ENCODE measurements around the gene AMIGO2.
"Not testable (repeated sequence)": the region's sequence is repeated elsewhere in the genome, so short reads cannot be mapped to it uniquely, and the experiment has no call there.

The AMIGO2 gene

GRCh38 chr12:47068539-47068938 is 11.2 kb downstream of the AMIGO2 start:
- no peak for TF ChIP-seq CTCF (conservative IDR thresholded peaks at IDR 0.05; ENCODE audit: control insufficient read depth, insufficient read depth, low read depth, low read length)
- DNase-seq (ENCODE audit: low read depth) = peak; percentile 84
- H3K4me3 ChIP-seq (ENCODE audit: control insufficient read depth, low read depth, low read length) = no peak overlapping the region

- TF ChIP-seq CTCF (conservative IDR thresholded peaks at IDR 0.05; ENCODE audit: control insufficient read depth, insufficient read depth, low read depth, low read length) = no peak
- no peak overlapping the region for H3K4me3 ChIP-seq (ENCODE audit: control insufficient read depth, low read depth, low read length)
- no peak for DNase-seq (ENCODE audit: low read depth)
Observed at GRCh38 chr12:47067771-47068431, 11.9 kb downstream of the AMIGO2 start.

GRCh38 chr12:47067176-47067575 is 12.6 kb downstream of the AMIGO2 start:
- no peak for DNase-seq (ENCODE audit: low read depth)
- TF ChIP-seq CTCF (conservative IDR thresholded peaks at IDR 0.05; ENCODE audit: control insufficient read depth, insufficient read depth, low read depth, low read length) = no peak
- H3K4me3 ChIP-seq (ENCODE audit: control insufficient read depth, low read depth, low read length) = no peak overlapping the region

- peak; percentile 73 for DNase-seq (ENCODE audit: low read depth)
- no peak for TF ChIP-seq CTCF (conservative IDR thresholded peaks at IDR 0.05; ENCODE audit: control insufficient read depth, insufficient read depth, low read depth, low read length)
- H3K4me3 ChIP-seq (ENCODE audit: control insufficient read depth, low read depth, low read length) = no peak overlapping the region
Observed at GRCh38 chr12:47066278-47067025, 13.3 kb downstream of the AMIGO2 start.

GRCh38 chr12:47065546-47065945 is 14.2 kb downstream of the AMIGO2 start:
- TF ChIP-seq CTCF (conservative IDR thresholded peaks at IDR 0.05; ENCODE audit: control insufficient read depth, insufficient read depth, low read depth, low read length) = no peak
- H3K4me3 ChIP-seq (ENCODE audit: control insufficient read depth, low read depth, low read length) = no peak overlapping the region
- no peak for DNase-seq (ENCODE audit: low read depth)

GRCh38 chr12:47058640-47059039 is 21.1 kb downstream of the AMIGO2 start:
- H3K4me3 ChIP-seq (ENCODE audit: control insufficient read depth, low read depth, low read length); DNase-seq (ENCODE audit: low read depth): not testable (repeated sequence)

GRCh38 chr12:47056944-47057343 is 22.8 kb downstream of the AMIGO2 start:
- H3K4me3 ChIP-seq (ENCODE audit: control insufficient read depth, low read depth, low read length); DNase-seq (ENCODE audit: low read depth): not testable (repeated sequence)

GRCh38 chr12:47055856-47056255 is 23.9 kb downstream of the AMIGO2 start:
- H3K4me3 ChIP-seq (ENCODE audit: control insufficient read depth, low read depth, low read length); DNase-seq (ENCODE audit: low read depth): not testable (repeated sequence)

All from fibroblast of mammary gland (primary cell).